ENCODE measurements around the gene SNRNP200. TPM values are rescaled to one million over a fixed set of nuclear protein-coding genes. Genes with fewer than 3 reads are reported as not detected.

SNRNP200 gene
- total RNA-seq, 4 donors from 2014 or later = 81.4 to 106 (median 86.8) TPM

- Histone ChIP-seq H3K27me3 (no peaks in the 10 kb centered on the region), H3K27ac (no peak overlapping the region), H3K36me3 (peaks cover 0 to 98% (median 46%) of the 10 kb centered on the region in 4 donors), H3K4me3 (no peak overlapping the region), H3K9me3 (no peaks in the 10 kb centered on the region), H3K4me1 (no peaks in the 10 kb centered on the region)
- TF ChIP-seq EP300 (IDR thresholded peaks at IDR 0.05; ENCODE audit: low read depth) (no peak), POLR2A (IDR thresholded peaks at IDR 0.05) (no peak), POLR2AphosphoS5 (IDR thresholded peaks at IDR 0.05) (no peak)
- TF ChIP-seq, protein P1, sequence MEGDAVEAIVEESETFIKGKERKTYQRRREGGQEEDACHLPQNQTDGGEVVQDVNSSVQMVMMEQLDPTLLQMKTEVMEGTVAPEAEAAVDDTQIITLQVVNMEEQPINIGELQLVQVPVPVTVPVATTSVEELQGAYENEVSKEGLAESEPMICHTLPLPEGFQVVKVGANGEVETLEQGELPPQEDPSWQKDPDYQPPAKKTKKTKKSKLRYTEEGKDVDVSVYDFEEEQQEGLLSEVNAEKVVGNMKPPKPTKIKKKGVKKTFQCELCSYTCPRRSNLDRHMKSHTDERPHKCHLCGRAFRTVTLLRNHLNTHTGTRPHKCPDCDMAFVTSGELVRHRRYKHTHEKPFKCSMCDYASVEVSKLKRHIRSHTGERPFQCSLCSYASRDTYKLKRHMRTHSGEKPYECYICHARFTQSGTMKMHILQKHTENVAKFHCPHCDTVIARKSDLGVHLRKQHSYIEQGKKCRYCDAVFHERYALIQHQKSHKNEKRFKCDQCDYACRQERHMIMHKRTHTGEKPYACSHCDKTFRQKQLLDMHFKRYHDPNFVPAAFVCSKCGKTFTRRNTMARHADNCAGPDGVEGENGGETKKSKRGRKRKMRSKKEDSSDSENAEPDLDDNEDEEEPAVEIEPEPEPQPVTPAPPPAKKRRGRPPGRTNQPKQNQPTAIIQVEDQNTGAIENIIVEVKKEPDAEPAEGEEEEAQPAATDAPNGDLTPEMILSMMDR (IDR thresholded peaks at IDR 0.05) = no peak
- intact Hi-C loops (cut with DNase I; ENCODE audit: low total_unique reads) = no loop called here
- 80 to 88% methylated on average over 4 to 6 of the region's 6 CpGs for WGBS, 2 donors (ENCODE audit: low coverage in 1 of 2)
- in situ Hi-C loops (cut with MboI; ENCODE audit: low pct_ligation_motif_present in 1 of 4, low pct_unique_long_range_greater_than_20kb in 1 of 4, low sequenced_read_pairs in 3 of 4) = no loop called here
- DNase-seq = no peak
Observed at GRCh38 chr2:96287273-96287856, 18.0 kb downstream of the SNRNP200 start.

- DNase-seq = no peak
- Histone ChIP-seq H3K27ac (no peak overlapping the region), H3K36me3 (peaks cover 0 to 84% (median 35%) of the 10 kb centered on the region in 4 donors), H3K9me3 (no peaks in the 10 kb centered on the region), H3K4me3 (no peak overlapping the region), H3K27me3 (no peaks in the 10 kb centered on the region), H3K4me1 (no peaks in the 10 kb centered on the region)
- in situ Hi-C loops (cut with MboI; ENCODE audit: low pct_ligation_motif_present in 1 of 4, low pct_unique_long_range_greater_than_20kb in 1 of 4, low sequenced_read_pairs in 3 of 4) = no loop called here
- no peak for TF ChIP-seq EP300 (IDR thresholded peaks at IDR 0.05; ENCODE audit: low read depth)
- no peak for TF ChIP-seq POLR2A (IDR thresholded peaks at IDR 0.05)
- no peak for TF ChIP-seq POLR2AphosphoS5 (IDR thresholded peaks at IDR 0.05)
- TF ChIP-seq, protein P1 (IDR thresholded peaks at IDR 0.05) = no peak
- intact Hi-C loops (cut with DNase I; ENCODE audit: low total_unique reads) = no loop called here
- 95 to 100% methylated on average over 1 to 19 of the region's 21 CpGs for WGBS, 2 donors (ENCODE audit: low coverage in 1 of 2)
Observed at GRCh38 chr2:96276787-96277499, 28.4 kb downstream of the SNRNP200 start.

DNA sequence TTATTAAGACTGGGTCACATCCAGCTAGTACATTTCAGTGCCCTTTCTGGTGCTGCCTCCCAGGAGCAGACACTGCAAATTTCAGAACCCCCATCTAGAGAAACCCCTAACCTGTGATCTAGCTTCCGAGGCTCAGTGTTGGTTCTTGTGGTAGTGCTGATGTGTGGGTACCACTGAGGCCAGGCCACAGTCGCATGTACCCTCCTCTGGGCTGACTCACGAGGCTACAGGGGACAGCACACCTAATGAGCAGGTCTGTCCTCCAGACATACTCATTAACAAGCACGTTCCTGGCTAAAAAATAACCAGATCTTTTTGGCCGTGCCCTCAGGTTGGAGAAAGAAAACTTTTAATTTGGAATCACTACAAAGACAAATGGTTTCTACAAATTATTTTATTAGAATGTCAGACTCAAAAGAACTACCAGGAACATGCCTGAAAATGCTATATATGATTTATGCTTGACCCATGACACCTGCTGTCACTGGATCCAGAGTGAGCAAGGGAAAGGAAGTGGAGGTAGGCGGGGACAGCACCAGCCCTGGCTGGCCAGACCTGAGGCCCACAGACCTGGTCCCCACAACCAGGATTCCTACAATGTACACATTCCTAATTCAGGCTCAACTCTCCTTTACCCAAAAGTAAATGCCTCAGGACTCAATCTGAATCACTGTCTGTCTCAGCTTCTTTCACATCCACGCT is 30.8 kb downstream of the SNRNP200 start:
- no peaks in the 10 kb centered on the region for H3K9me3 ChIP-seq
- no peak overlapping the region for H3K4me3 ChIP-seq
- no peaks in the 10 kb centered on the region for H3K4me1 ChIP-seq
- no peak overlapping the region for H3K27ac ChIP-seq
- peaks cover 0 to 74% (median 36%) of the 10 kb centered on the region in 4 donors for H3K36me3 ChIP-seq
- DNase-seq = no peak
- intact Hi-C loops (cut with DNase I; ENCODE audit: low total_unique reads) (no loop called here), in situ Hi-C loops (cut with MboI; ENCODE audit: low pct_ligation_motif_present in 1 of 4, low pct_unique_long_range_greater_than_20kb in 1 of 4, low sequenced_read_pairs in 3 of 4) (loop anchor here in 1 of 4 donors (25.0 kb wide), 1 partner anchor 262 kb away; no protein-coding TSS in a partner anchor)
- no peaks in the 10 kb centered on the region for H3K27me3 ChIP-seq
- TF ChIP-seq POLR2AphosphoS5 (IDR thresholded peaks at IDR 0.05) (no peak), POLR2A (IDR thresholded peaks at IDR 0.05) (no peak), EP300 (IDR thresholded peaks at IDR 0.05; ENCODE audit: low read depth) (no peak)
- TF ChIP-seq, protein P1 (IDR thresholded peaks at IDR 0.05) = no peak
- WGBS, 2 donors (ENCODE audit: low coverage in 1 of 2) = 80 to 82% methylated on average over 2 to 7 of the region's 7 CpGs

GRCh38 chr2:96273763-96274162 is 31.6 kb downstream of the SNRNP200 start:
- TF ChIP-seq, protein P1 (IDR thresholded peaks at IDR 0.05) = no peak
- TF ChIP-seq POLR2A (IDR thresholded peaks at IDR 0.05) = no peak
- no peak for TF ChIP-seq POLR2AphosphoS5 (IDR thresholded peaks at IDR 0.05)
- TF ChIP-seq EP300 (IDR thresholded peaks at IDR 0.05; ENCODE audit: low read depth) = no peak
- in situ Hi-C loops (cut with MboI; ENCODE audit: low pct_ligation_motif_present in 1 of 4, low pct_unique_long_range_greater_than_20kb in 1 of 4, low sequenced_read_pairs in 3 of 4) = loop anchor here in 1 of 4 donors (25.0 kb wide), 1 partner anchor 261 kb away; no protein-coding TSS in a partner anchor
- WGBS, 2 donors (ENCODE audit: low coverage in 1 of 2) = 68 to 73% methylated on average over 3 of the region's 3 CpGs
- H3K27ac ChIP-seq = no peak overlapping the region
- H3K27me3 ChIP-seq = no peaks in the 10 kb centered on the region
- intact Hi-C loops (cut with DNase I; ENCODE audit: low total_unique reads) = no loop called here
- no peaks in the 10 kb centered on the region for H3K9me3 ChIP-seq
- H3K4me3 ChIP-seq = no peak overlapping the region
- peaks cover 0 to 72% (median 34%) of the 10 kb centered on the region in 4 donors for H3K36me3 ChIP-seq
- H3K4me1 ChIP-seq = no peaks in the 10 kb centered on the region
- DNase-seq = no peak

Data from transverse colon (tissue), 4 donors.